Measurements from ENCODE around the gene KLK12.
A peak's percentile ranks its signal among the peaks of the same experiment; 100 is the strongest.
"Not testable (repeated sequence)": the region's sequence is repeated elsewhere in the genome, so short reads cannot be mapped to it uniquely, and the experiment has no call there.

KLK12 gene

DNA sequence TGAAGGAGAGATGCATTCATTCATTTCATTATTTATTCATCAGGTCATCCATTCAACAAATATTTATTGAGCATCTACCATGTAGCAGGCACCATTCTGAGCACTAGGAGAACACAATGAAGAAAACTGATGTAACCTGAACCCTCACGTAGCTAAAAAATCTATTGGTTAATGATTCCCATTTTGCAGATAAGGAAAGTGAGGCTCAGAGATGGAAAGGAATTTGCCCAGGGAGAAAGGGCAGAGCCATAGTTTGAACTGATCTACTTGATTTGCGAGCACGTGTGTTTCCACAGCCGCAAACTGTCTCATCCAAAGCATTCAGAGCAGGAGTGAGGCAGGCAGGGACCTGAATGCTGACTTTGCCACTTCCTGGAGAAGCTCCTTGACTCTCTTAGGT is 36.1 kb downstream of the KLK12 start:
- no peak overlapping the region for H3K4me3 ChIP-seq
- H3K27ac ChIP-seq = no peak overlapping the region

DNA sequence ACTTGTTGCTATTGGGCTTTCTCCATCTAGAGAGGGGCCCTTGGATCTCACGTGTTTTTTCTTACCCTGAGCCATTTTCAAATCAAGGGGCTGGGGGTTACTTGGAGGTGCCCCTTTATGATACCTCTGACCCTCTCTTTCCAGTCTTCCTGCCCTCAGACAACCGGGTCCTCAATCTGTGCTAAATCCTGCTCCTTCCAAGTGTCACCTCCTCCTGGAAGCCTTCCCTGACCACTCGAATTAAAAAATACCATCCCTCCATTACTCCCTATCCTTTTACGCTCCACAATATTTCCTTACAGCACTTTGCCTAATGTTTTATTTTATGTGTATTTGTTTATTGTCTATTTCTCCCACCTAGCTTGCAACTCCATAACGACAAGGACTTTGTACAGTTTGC is 36.7 kb downstream of the KLK12 start:
- H3K4me3 ChIP-seq = no peak overlapping the region
- no peak overlapping the region for H3K27ac ChIP-seq

DNA sequence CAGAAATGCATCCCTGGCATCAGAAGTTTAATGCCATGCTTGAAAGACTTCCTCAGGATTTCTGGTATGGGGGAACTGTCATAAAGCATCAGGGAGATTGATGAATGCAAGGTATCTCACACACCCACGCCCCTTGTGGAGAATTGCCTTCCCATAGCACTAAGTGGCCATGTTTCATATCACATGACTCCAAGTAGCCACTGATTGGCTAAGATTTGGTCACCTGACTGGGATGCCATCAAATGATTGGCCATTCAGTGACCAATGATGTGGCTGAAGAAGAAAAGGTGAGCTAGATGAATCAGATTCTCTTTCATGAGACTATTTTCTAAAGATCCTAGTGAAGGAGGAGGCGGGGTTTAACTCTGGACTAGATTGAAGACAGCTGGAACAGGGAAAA is 40.7 kb downstream of the KLK12 start:
- Histone ChIP-seq H3K4me3 (no peak overlapping the region), H3K27ac (no peak overlapping the region)

DNA sequence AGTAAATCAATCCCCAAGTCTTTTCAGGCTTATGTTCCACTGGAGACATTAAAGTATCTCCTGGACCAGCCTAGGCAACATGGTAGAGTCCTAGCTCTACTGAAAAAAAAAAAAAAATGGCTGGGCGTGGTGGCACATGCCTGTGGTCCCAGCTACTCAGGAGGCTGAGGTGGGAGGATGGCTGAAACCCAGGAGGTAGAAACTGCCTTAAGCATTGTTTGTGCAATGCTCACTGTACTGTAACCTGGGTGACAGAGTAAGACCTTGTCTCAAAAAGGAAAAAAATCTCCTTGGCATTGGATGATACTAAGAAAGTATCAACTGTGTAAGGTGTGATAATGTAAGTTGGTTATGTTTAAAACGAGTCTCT is 42.2 kb downstream of the KLK12 start:
- Histone ChIP-seq H3K4me3 (no peak overlapping the region), H3K27ac (peak overlapping the region in 3 of 21 experiments; percentile 12 to 57 (median 54))

DNA sequence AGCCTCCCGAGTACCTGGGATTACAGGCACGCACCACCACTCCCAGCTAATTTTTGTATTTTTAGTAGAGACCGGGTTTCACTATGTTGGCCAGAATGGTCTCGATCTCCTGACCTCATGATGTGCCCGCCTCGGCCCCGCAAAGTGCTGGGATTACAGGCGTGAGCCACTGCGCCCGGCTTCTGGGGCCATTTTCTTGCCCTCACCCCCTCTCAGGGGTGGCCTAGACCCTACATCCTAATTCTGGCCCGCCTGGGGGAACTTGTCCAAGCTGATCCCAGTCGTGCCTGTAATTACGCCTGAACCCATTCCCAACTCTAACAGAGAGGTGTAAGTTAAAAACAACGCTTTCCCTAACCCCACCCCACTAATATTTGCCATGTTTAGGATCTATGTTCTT is 50.4 kb downstream of the KLK12 start:
- H3K27ac ChIP-seq, H3K4me3 ChIP-seq: not testable (repeated sequence)

DNA sequence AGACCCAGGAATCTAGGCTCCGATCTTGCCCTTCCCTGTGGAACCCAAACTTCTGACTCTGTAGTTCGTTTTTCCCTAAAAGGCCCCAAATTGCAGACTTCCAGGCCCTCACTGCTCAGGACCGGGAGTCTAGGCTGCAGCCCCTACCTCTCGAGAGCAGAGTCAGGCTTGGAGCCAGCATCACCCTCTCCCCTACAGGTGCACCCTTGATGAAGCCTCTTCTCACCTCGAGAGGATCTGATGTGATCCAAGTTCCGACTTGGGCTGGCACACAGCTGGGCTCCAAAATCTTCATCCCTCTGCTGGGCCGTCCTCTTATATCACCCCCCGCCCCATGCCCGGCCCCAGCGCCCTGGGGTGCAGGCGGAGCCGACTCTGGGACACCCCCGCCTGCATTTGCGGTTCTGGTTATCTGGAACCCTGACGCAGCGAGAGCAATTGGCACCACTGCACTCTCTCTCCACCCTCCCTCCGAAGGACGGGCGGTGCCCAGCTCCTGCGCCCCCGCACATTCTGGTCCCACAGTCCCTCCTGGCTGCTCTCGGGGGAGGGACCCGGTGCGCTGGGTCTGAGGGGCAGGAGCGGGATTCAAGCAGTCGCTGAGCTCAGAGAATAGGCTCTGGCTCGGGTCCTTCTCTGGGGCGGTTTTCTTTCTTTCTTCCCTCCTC is 51.0 kb downstream of the KLK12 start, which contains the start of gene KLK7:
TSS of gene KLK7 (minus strand) at position 293 of the 668 bp plus-strand sequence. CDS start 1,518 bp downstream, outside the sequence.
- peak within 1 kb of the TSS in 6 of 21 experiments; percentile 18 to 75 (median 57) for H3K27ac ChIP-seq
- peak within 1 kb of the TSS in 5 of 7 experiments; percentile 0 to 24 (median 15) for H3K4me3 ChIP-seq

DNA sequence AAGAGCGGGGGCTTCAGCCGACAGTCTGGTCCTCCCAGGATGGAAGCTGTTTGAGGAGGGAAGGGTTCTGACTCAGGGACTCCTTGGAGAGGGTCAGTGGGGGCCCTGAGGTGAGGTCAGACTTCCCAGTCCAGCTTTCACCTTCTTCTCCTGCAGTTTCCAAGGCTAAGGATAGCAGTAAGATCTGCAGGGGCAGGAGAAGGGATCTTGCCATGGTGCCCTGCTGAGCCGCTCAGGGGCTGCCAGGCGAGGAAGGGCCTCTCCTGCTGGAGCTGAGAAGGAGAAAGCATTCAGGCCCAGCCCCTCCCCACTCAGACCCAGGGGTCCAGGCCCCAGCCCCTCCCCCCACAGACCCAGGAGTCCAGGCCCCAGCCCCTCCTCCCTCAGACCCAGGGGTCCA is 52.6 kb downstream of the KLK12 start:
- Histone ChIP-seq H3K27ac (peak overlapping the region in 1 of 21 experiments; percentile 16), H3K4me3 (peak overlapping the region in 2 of 7 experiments; percentile 0 to 22)

DNA sequence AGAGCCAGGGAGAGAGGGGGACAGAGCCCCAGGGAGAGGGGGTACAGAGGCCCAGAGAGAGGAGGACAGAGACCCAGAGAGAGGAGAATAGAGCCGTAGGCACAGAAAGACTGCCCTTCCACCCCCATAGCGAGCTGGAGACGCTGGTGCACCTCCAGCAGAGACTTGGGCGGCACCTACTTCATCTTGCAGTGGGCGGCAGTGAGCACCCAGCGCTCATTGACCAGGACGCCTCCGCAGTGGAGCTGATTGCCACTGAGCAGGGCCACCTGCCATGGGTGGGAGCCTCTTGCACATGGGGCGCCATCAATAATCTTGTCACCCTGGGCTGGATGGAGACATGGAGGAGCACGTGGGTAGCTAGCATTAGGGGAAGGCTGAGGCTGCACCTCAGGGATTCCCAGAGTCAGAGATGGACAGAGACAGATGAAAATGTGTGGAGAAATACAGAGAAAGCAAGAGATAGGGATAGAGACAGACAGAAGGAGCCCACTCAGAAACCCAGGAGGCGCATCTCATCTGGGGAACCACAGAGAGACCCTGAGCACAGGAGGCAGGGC is 53.1 kb downstream of the KLK12 start:
- H3K4me3 ChIP-seq = peak overlapping the region in 2 of 7 experiments; percentile 0 to 22

DNA sequence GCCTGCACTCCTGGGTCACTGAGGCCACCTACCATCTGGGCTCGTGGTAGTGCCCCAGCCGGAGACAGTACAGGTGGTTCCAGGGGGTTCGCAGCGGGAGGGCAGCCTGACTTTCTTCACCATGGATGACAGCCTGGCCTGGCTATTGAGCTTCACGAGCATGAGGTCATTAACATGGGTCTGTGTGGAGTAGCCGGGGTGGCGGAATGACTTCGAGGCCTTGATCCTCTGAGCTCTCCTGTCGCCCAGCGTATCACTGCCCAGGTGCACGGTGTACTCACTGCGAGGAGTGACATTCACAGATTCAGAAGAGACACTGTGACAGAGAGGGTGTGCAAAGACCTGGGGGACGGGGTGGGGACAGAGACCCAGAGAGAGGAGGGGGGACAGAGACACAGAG is 54.6 kb downstream of the KLK12 start:
- Histone ChIP-seq H3K27ac (no peak overlapping the region), H3K4me3 (no peak overlapping the region)

More for the DNA sequence above, 53.1 kb downstream of the KLK12 start:
- peak overlapping the region in 1 of 21 experiments; percentile 16 for H3K27ac ChIP-seq

DNA sequence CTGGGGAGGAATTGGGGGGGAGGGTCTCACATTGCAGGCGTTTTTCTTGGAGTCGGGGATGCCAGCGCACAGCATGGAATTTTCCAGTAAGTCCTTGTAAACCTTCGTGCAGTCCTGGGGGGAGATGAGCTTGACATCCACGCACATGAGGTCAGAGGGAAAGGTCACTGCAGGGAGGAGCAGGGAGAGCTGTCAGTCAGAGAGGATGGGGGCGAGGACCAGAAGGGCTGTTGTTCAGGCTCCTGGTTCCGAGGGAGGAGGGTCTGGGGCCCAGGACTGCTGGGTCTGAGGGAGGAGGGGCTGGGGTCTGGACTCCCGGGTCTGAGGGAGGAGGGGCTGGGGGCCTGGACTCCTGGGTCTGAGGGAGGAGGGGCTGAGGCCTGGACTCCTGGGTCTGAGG is 55.0 kb downstream of the KLK12 start:
- Histone ChIP-seq H3K4me3 (no peak overlapping the region), H3K27ac (no peak overlapping the region)

Data from skin epidermis (tissue), 12 donors.